Colon (tissue), 2 donors: ENCODE results near the gene MELTF.

Source experiments
- FAIRE-seq: peaks from 2 replicates; lab custom pipeline; 2012; peaks lifted over from hg19 to GRCh38; lab: Jason Lieb, UNC
- donor health status: control.
- donor health status: control.

MELTF gene

GRCh38 chr3:196967412-196968232 is 62.0 kb downstream of the MELTF start:
- no peak for FAIRE-seq

- no peak for FAIRE-seq
These were observed 62.9 kb downstream of the MELTF start for GRCh38 chr3:196966526-196967401.

- FAIRE-seq: no peak
These were observed 63.8 kb downstream of the MELTF start for GRCh38 chr3:196965804-196966173.

GRCh38 chr3:196965112-196965803 is 64.4 kb downstream of the MELTF start:
- FAIRE-seq: no peak

- FAIRE-seq: no peak
These were observed 66.0 kb downstream of the MELTF start for GRCh38 chr3:196963631-196963953.

- FAIRE-seq: no peak
These were observed 66.5 kb downstream of the MELTF start for GRCh38 chr3:196962930-196963630.

- FAIRE-seq: no peak
These were observed 67.3 kb downstream of the MELTF start for GRCh38 chr3:196962108-196962929.

GRCh38 chr3:196954832-196955231 is 74.8 kb downstream of the MELTF start:
- no peak for FAIRE-seq
